HG03060 (cell line): ENCODE measurements around the gene WDR49.

Experiments
- ATAC-seq: cut with Tn5 transposase; IDR thresholded peaks from one replicate; pipeline ENCODE4 v1.9.1; 2021; ENCODE audit warnings: low read depth, moderate number of reproducible peaks; ENCODE audit not compliant: unreplicated experiment

WDR49 gene

GRCh38 chr3:167653760-167654159 lies at the start of gene WDR49:
TSS of gene WDR49 (minus strand) at chr3:167653942. CDS start at chr3:167653425, 517 bp downstream.
- no peak for ATAC-seq

DNA sequence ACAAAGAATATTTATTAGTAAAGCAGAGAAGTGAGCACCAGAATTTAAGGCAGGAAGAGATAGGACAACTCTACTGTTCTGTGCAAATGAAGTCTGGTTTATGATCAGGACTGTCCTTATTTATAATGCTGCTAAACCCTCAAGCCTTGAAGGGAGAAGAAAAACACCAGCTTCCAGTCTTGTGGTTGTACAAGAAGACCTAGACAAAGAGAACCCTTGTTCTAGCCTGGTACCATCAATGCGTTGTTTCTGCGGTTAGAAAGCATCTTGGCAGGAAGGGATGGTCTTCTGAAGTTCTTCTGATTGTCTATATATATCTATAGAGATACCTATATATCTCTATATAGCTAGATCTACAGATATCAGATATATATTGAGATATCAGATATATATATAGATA lies 47.2 kb upstream of the WDR49 start:
- ATAC-seq, result no peak

GRCh38 chr3:167700046-167700445 lies 46.3 kb upstream of the WDR49 start:
- no peak for ATAC-seq

- ATAC-seq, result no peak
These were observed 40.4 kb upstream of the WDR49 start for GRCh38 chr3:167694121-167694520.

DNA sequence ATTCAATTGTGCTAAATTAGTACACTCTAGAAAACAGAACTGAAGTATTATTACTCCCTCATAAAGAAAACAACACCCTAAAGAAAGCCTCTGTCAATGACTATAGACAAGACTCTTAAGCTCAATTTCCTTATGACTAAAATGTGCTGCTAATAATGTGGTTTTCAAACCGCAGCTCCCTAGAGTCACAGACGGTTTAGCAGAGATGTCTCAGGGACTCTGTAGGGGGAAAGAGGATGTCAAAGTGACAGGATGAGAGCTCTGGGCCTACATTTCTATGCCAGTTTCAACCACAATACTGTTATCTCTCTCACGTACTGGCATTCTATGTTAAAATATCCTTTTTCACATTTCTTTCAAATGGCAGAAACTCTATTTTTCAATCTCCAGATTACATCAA lies 37.6 kb upstream of the WDR49 start:
- peak; percentile 100 for ATAC-seq

- no peak for ATAC-seq
These were observed 30.7 kb upstream of the WDR49 start for GRCh38 chr3:167684388-167684993.

DNA sequence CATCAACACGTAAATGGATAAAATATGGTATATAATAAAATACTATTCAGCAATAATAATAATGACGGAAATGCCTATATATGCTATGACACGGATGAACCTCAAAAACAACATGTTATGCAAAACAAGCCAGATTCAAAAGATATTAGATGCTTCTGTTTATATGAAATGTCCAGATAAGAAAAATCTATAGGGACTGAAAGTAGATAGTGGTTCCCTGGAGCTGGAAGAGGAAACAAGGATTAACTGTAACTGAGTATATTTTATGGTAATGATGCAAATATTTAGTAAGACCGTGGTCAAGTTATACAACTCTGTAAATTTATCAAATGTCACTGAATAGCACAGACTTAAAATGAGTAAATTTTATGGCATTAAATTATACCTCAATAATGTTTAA lies 25.8 kb upstream of the WDR49 start:
- ATAC-seq, result no peak

GRCh38 chr3:167675848-167676247 lies 22.1 kb upstream of the WDR49 start:
- ATAC-seq, result no peak

GRCh38 chr3:167673221-167673620 lies 19.5 kb upstream of the WDR49 start:
- no peak for ATAC-seq

GRCh38 chr3:167671878-167672427 lies 18.2 kb upstream of the WDR49 start:
- no peak for ATAC-seq

GRCh38 chr3:167669699-167670098 lies 16.0 kb upstream of the WDR49 start:
- ATAC-seq, result no peak

GRCh38 chr3:167668651-167669050 lies 14.9 kb upstream of the WDR49 start:
- ATAC-seq, result no peak

GRCh38 chr3:167666563-167666962 lies 12.8 kb upstream of the WDR49 start:
- ATAC-seq, result no peak

GRCh38 chr3:167662919-167663400 lies 9.2 kb upstream of the WDR49 start:
- no peak for ATAC-seq

DNA sequence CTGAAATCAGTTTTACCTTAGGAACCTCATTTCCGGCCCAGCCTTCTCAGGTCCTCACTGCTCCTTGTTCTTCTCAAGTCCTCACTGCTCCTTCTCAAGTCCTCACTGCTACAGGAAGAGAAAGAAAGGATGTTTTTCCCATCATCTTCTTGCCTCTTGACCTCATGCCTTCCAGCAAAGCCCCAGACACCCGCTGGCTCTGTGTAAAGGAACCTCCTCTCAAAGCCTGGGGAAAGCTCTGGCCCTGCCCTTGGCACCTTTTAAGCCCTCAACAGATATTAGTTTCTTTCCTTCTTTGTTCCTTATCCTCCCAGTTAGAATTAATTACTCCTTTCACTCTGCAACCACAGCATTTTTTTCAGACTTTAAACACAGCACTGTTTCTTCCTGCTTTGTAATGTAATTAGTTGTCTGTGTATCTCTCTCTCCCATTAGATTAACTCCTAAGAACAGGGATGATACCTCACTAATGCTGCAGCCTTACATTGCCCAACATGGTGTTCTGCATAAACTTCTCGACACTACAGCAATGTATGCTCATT lies 4.0 kb upstream of the WDR49 start:
- ATAC-seq, result no peak

DNA sequence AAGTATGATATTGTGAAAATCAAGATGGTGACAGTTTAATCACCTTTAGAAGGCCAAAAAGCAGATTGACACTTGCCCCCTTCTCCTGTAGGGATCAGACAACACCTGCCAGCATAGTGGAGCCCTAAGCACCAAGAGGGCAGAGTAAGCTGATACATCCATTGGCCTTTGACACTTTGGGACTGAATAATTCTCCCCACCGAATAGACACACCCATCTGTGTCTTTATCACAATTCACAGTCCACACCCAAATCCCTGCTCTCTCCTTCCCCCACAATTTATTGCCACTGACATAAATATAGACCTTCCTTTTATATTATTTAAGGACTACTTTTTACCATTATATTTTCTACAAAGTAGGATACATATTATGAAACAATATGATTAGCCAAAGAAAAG lies 3.1 kb upstream of the WDR49 start:
- no peak for ATAC-seq

DNA sequence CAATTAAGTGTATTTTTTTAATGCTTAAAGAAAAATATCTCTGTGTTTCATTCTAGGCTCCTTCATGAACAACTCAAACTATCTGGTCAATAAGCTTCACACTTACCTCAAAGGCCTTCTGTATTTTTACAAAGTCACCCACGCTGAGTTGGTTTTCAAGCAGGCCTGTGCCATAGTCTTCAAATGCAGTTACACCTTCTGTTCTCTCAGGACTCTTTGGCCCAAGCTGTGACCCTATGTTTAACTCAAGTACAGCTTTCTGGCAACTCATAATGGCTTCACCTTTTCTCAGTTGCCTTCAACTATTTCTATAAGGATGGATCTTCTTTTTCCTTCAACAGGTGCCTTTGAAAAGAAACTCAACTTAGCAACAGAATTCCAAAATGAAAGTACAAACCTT lies 587 bp downstream of the WDR49 start:
- no peak for ATAC-seq

DNA sequence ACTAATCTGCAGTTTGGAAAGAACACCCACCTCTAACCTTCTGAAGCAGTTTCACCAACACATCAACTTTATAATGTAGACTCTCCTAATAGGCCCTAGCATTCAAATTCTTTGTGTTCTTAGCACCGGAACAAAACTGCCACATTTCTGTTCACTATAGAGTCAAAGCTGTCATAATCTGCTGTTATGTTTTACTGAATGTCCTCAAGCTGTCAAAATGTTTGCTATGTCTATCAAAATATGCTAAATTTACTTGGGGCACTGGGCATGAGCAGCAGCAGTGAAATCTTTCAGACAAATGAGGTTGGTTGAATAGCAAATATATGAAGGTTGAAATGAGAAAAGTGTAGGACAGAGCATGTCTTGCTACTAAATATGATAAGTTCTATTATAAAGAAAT lies 1.9 kb downstream of the WDR49 start:
- ATAC-seq, result no peak

DNA sequence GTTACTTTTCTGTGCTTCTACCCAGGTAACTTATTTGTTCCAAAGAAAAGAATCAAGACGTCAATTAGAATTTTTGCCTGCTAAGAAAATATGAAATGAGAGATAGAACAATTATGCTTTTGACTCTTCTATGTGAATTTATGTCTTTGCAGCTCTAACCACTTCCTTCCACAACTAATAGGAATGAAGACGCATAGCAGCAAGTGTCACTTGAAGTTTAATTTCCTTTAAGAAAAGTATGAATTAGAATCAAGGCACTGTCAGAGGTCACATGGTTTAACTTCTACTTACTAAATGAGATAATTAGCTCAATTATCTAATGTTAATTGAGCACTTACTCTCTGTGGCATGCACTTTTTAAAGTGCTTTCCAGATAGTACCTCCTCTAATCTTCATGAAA lies 3.3 kb downstream of the WDR49 start:
- no peak for ATAC-seq

DNA sequence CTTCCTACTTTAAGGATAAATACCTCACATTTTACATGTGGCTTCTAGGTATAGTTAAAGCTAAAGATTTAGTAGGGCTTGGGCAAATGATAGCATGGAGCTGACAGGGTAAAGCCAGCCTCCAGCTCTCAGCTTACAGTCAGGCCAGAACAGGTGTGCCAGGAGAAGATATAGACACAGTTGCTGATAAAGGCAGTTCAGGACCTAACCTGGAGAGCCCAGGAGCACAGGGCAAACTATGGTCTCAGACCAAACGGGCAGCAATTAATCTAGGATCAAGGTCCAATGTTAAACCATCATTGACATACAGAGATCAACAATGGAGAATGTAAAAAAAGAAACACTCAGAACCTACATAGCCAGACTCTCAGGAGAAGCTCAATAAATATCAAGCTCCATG lies 4.0 kb downstream of the WDR49 start:
- ATAC-seq, result no peak

- no peak for ATAC-seq
These were observed 9.1 kb downstream of the WDR49 start for GRCh38 chr3:167644611-167645010.

DNA sequence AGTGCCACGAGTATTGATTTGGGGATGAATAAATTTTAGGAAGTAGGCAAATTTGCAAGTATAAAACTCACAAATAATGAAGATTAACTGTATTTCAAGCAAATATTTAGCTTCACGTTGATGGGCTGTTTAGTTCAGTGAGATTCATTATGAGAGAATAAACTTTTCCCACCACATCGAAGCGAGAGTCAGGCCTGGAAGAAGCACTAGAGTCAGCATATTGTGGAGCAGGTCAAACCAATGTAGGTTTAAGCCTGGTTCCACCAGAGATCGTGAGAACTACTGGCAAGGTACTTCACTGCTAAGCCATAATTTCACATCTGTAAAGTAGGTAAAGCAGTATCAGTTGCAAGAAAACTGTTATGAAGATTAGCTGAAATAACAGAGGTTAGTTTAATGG lies 22.3 kb downstream of the WDR49 start:
- no peak for ATAC-seq
